ENCODE results near the gene EXOC6.
"Not testable (repeated sequence)": the region's sequence is repeated elsewhere in the genome, so short reads cannot be mapped to it uniquely, and the experiment has no call there.

Gene EXOC6

GRCh38 chr10:92946491-92946890 is 98.2 kb downstream of the EXOC6 start:
- DNase-seq = no peak

- DNase-seq = not testable (repeated sequence)
These were observed 104.3 kb downstream of the EXOC6 start for GRCh38 chr10:92952573-92952972.

- DNase-seq = no peak
These were observed 109.1 kb downstream of the EXOC6 start for GRCh38 chr10:92957223-92958010.

GRCh38 chr10:92961638-92962037 is 113.3 kb downstream of the EXOC6 start:
- DNase-seq = no peak

GRCh38 chr10:92965314-92965713 is 117.0 kb downstream of the EXOC6 start:
- peak; percentile 53 for DNase-seq

- DNase-seq = no peak
These were observed 119.3 kb downstream of the EXOC6 start for GRCh38 chr10:92967641-92968040.

GRCh38 chr10:92969151-92969550 is 120.8 kb downstream of the EXOC6 start:
- no peak for DNase-seq

- DNase-seq = no peak
These were observed 122.2 kb downstream of the EXOC6 start for GRCh38 chr10:92970301-92971070.

GRCh38 chr10:92972066-92972870 is 123.9 kb downstream of the EXOC6 start:
- DNase-seq = no peak

GRCh38 chr10:92972886-92973285 is 124.6 kb downstream of the EXOC6 start:
- no peak for DNase-seq

GRCh38 chr10:92976278-92976677 is 128.0 kb downstream of the EXOC6 start:
- not testable (repeated sequence) for DNase-seq

- no peak for DNase-seq
These were observed 140.9 kb downstream of the EXOC6 start for GRCh38 chr10:92989250-92989649.

- peak; percentile 78 for DNase-seq
These were observed 142.3 kb downstream of the EXOC6 start for GRCh38 chr10:92990615-92991014.

- DNase-seq = no peak
These were observed 143.2 kb downstream of the EXOC6 start for GRCh38 chr10:92991513-92991912.

- DNase-seq = peak; percentile 95
These were observed 145.5 kb downstream of the EXOC6 start for GRCh38 chr10:92993699-92994272.

GRCh38 chr10:92995509-92995908 is 147.2 kb downstream of the EXOC6 start:
- no peak for DNase-seq

- DNase-seq = no peak
These were observed 149.3 kb downstream of the EXOC6 start for GRCh38 chr10:92997620-92998019.

- DNase-seq = no peak
These were observed 150.9 kb downstream of the EXOC6 start for GRCh38 chr10:92999191-92999590.

GRCh38 chr10:93006435-93007039 is 158.2 kb downstream of the EXOC6 start:
- peak; percentile 50 for DNase-seq

- no peak for DNase-seq
These were observed 167.4 kb downstream of the EXOC6 start for GRCh38 chr10:93015722-93016121.

GRCh38 chr10:93023013-93023650 is 174.8 kb downstream of the EXOC6 start:
- DNase-seq = no peak

- no peak for DNase-seq
These were observed 177.8 kb downstream of the EXOC6 start for GRCh38 chr10:93026072-93026471.

Measured in NCI-H69 (cell line).